Lower lobe of right lung (tissue), 2 donors: ENCODE measurements around the gene CEMIP. TPM values are rescaled to one million over a fixed set of nuclear protein-coding genes. Genes with fewer than 3 reads are reported as not detected.

Experiments
- ATAC-seq, 2 donors: fragments of 200-7000 bp; cut with Tn5 transposase; one replicate each; pipeline ENCODE4 v1.9.1; 2020 to 2022; ENCODE audit warnings: mild to moderate bottlenecking in 2 of 2, moderate library complexity in 2 of 2
- DNase-seq: peaks from one replicate; pipeline ENCODE4 v3.0.0-alpha.2; 2020
- H3K27ac ChIP-seq: fragments of 200-600 bp; one replicate; pipeline ENCODE4 v1.8.0; 2022
- H3K27me3 ChIP-seq: fragments of 200-600 bp; one replicate; pipeline ENCODE4 v1.8.0; 2022; ENCODE audit warnings: low read depth
- H3K36me3 ChIP-seq: fragments of 200-600 bp; one replicate; pipeline ENCODE4 v1.8.0; 2022; ENCODE audit warnings: mild to moderate bottlenecking
- H3K4me1 ChIP-seq: fragments of 200-600 bp; one replicate; pipeline ENCODE4 v1.8.0; 2022
- H3K4me3 ChIP-seq: fragments of 200-600 bp; one replicate; pipeline ENCODE4 v1.8.0; 2022; ENCODE audit warnings: mild to moderate bottlenecking
- H3K9me3 ChIP-seq: fragments of 200-600 bp; one replicate; pipeline ENCODE4 v1.8.0; 2022
- intact Hi-C: fragments of 100-400 bp; cut with DNase I; formaldehyde crosslinking; loops from one replicate; pipeline ENCODE4 v1.11.0; 2022
- total RNA-seq: library from RNA; stranded (reverse); fragmentation: NEBNext Ultra II Directional; extraction: Animal tissue kit (Norgen Biotek cat#: 25700); gene quantifications from one replicate; pipeline ENCODE4 v1.2.1, GENCODE V29; 2021
- TF ChIP-seq, protein P1 (sequence below): fragments of 200-600 bp; IDR thresholded peaks from one replicate; pipeline ENCODE4 v1.8.0; 2022; ENCODE audit warnings: antibody characterized with exemption, mild to moderate bottlenecking
- donor health status: DM: no; HTN: yes; CAD: no; lungs with severe emphysema.

Gene CEMIP
- total RNA-seq, 1 donor from 2014 or later: 7.3 TPM

DNA sequence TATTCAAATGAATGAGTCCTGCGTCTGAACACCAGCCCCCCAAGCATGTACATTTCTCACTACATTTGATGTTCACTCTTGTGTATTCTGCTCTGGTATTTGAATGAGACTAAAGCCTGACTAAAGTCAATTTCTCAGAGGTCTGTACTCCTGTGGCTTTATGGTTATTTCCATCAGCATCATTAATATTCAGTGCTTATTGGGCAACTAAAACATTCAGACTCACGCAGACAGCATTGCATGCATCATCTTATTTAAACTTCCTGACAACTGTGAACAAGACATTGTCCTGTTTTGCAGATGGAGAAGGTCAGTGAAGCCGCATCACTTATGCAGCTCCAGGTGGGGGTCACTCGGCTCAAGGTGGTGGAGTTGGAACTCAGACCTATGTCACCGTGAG is 11.1 kb downstream of the CEMIP start:
- H3K4me1 ChIP-seq: no peaks in the 10 kb centered on the region
- DNase-seq (no peak), ATAC-seq (no peak)
- intact Hi-C loops: no loop called here
- peaks cover 3% of the 10 kb centered on the region for H3K36me3 ChIP-seq
- TF ChIP-seq, protein P1, sequence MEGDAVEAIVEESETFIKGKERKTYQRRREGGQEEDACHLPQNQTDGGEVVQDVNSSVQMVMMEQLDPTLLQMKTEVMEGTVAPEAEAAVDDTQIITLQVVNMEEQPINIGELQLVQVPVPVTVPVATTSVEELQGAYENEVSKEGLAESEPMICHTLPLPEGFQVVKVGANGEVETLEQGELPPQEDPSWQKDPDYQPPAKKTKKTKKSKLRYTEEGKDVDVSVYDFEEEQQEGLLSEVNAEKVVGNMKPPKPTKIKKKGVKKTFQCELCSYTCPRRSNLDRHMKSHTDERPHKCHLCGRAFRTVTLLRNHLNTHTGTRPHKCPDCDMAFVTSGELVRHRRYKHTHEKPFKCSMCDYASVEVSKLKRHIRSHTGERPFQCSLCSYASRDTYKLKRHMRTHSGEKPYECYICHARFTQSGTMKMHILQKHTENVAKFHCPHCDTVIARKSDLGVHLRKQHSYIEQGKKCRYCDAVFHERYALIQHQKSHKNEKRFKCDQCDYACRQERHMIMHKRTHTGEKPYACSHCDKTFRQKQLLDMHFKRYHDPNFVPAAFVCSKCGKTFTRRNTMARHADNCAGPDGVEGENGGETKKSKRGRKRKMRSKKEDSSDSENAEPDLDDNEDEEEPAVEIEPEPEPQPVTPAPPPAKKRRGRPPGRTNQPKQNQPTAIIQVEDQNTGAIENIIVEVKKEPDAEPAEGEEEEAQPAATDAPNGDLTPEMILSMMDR: no peak
- no peak overlapping the region for H3K27ac ChIP-seq
- no peaks in the 10 kb centered on the region for H3K27me3 ChIP-seq
- no peak overlapping the region for H3K4me3 ChIP-seq
- no peaks in the 10 kb centered on the region for H3K9me3 ChIP-seq

DNA sequence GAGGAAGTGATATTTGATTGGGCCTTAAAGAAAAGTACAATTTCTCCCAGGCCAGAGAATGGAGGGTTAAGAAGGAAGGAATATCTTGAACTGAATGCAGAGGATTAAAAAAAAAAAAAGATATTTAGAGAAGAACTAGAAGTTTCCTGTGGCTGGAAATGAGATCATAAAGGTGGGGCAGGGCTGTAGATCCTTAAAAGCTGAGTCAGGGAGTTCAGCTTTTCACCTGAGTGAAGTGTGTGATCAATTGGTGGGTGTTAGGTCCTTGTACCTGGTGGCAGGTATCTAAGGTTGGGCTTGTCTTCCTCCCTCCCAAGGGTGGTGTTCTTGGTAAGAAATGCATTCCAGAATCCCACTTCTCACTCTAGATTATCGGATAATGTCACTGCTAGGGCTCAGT is 11.8 kb downstream of the CEMIP start:
- intact Hi-C loops: no loop called here
- H3K27me3 ChIP-seq: no peaks in the 10 kb centered on the region
- H3K4me3 ChIP-seq: no peak overlapping the region
- no peaks in the 10 kb centered on the region for H3K9me3 ChIP-seq
- ATAC-seq (no peak), DNase-seq (no peak)
- H3K36me3 ChIP-seq: no peaks in the 10 kb centered on the region
- H3K27ac ChIP-seq: no peak overlapping the region
- TF ChIP-seq, protein P1: no peak
- H3K4me1 ChIP-seq: no peaks in the 10 kb centered on the region

DNA sequence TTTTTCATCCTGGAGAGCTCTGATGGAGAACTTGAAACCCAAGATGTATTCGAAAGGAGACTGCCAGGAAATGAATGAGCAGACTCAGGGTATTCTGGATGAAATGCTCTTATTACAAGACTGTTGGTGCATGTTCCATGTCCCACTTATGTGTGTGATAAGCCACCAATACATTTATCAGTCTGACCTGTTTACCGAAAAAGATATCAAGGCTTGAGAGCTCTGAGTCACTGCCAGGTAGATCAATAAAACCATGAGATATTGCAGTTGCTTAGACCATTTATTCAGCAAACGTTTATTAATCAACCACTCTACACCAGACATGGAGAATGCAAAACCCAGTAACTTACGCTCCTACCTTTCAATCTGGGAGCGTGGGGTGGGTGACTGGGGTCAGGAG is 17.2 kb downstream of the CEMIP start:
- Histone ChIP-seq H3K36me3 (no peaks in the 10 kb centered on the region), H3K4me1 (no peaks in the 10 kb centered on the region), H3K27me3 (no peaks in the 10 kb centered on the region), H3K27ac (no peak overlapping the region), H3K9me3 (no peaks in the 10 kb centered on the region), H3K4me3 (no peak overlapping the region)
- DNase-seq (no peak), ATAC-seq (no peak)
- TF ChIP-seq, protein P1: no peak
- intact Hi-C loops: no loop called here

DNA sequence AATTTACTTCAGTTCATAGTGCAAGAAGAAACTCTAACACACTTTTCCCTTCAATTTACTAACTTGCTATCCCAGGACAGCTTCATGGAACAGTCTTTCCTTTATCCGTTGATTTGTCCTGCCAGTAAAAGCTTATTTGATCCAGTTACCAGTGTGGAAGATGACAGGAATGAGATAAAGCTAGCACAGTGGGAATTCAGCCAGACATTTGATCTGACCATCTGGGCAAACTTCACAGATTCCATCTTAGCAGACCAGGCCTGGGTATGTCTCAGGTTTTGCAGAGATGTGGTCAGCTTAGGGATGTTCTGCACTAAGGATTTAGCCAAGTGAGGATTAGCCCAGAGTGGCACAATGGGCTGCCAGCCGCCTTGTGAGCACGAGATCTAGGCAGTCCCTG is 19.7 kb downstream of the CEMIP start:
- H3K27ac ChIP-seq: no peak overlapping the region
- no peak for ATAC-seq
- no peaks in the 10 kb centered on the region for H3K27me3 ChIP-seq
- H3K4me3 ChIP-seq: no peak overlapping the region
- H3K4me1 ChIP-seq: no peaks in the 10 kb centered on the region
- intact Hi-C loops: no loop called here
- H3K36me3 ChIP-seq: no peaks in the 10 kb centered on the region
- TF ChIP-seq, protein P1: no peak
- H3K9me3 ChIP-seq: no peaks in the 10 kb centered on the region
- no peak for DNase-seq

DNA sequence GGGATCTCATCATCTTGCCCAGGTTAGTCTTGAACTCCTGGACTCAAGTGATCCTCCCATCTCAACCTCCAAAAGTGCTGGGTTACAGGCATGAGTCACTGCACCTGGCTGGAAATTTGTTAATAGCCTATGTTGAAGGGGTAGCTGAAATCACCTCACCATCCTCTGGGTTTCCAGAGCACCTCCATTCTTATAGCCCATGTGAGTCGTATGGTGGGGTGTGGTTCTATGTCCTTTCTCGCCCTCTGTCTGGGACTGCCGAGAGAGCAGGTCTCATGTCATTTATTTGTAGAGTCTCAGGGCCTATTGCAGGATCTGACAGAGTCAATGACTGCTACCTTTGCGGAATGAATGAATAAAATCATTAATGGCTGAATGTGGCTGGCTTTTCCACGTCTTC is 20.9 kb downstream of the CEMIP start:
- intact Hi-C loops: no loop called here
- Histone ChIP-seq H3K4me3 (no peak overlapping the region), H3K9me3 (no peaks in the 10 kb centered on the region), H3K27me3 (no peaks in the 10 kb centered on the region), H3K4me1 (no peaks in the 10 kb centered on the region), H3K36me3 (no peaks in the 10 kb centered on the region), H3K27ac (no peak overlapping the region)
- ATAC-seq: no peak
- TF ChIP-seq, protein P1: no peak
- no peak for DNase-seq
